GM21825 (cell line): ENCODE results near the gene INO80B.
"Not testable (repeated sequence)": the region's sequence is repeated elsewhere in the genome, so short reads cannot be mapped to it uniquely, and the experiment has no call there.

Experiments
- ATAC-seq: cut with Tn5 transposase; IDR thresholded peaks from one replicate; pipeline ENCODE4 v1.9.1; 2021; ENCODE audit warnings: mild to moderate bottlenecking, moderate library complexity; ENCODE audit not compliant: unreplicated experiment

Gene INO80B

GRCh38 chr2:74425523-74425922 is 29.4 kb upstream of the INO80B start:
- ATAC-seq = no peak

DNA sequence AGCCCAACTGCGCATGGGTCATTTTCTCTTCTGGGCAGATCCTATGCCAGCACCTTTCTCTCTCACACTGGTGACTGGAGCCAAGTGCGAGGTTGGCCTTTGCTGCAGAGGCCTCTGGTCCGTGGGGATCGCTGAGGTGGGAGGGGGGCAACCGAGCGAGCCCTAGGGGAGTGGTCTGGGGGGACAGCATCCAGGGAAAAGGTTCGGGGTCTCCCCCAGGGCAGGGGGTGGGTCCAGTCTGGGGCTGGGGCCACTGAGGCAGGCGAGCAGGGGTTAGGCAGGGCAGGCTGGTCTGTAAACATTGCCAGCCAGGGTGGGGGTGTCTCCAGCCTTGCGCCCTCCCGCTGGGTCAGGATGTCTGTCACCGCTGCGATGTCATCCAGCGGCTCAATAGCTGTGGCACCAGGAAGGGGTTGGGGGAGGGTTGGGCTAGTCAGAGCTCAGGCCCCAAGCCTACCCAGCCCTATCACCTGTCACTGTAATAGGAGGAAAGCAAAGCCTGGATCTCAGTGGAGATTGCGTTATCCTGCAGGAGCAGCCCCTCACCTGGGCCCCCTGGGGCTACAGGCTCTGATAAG is 28.6 kb upstream of the INO80B start:
- no peak for ATAC-seq

DNA sequence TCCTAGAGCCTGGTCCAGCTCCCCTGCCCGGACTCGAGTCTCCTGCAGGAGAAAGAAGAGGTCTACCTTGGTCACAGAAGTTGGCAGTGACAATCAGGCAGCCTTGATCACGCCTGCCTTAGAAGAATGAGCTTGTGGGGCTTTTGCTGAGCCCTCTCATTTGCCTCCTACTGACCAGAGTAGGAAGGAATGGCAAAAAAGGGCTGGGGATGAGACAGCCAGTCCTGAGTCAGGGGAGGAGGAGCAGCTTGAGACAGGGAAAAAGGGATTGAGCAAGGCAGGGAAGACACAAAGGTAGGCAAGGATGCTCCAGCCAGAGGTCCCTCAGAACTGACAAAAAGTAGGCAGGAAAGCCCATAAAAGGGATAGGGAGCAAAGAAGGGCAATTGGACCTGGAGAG is 27.3 kb upstream of the INO80B start:
- ATAC-seq = no peak

- no peak for ATAC-seq
These were observed 26.2 kb upstream of the INO80B start for GRCh38 chr2:74428675-74429074.

DNA sequence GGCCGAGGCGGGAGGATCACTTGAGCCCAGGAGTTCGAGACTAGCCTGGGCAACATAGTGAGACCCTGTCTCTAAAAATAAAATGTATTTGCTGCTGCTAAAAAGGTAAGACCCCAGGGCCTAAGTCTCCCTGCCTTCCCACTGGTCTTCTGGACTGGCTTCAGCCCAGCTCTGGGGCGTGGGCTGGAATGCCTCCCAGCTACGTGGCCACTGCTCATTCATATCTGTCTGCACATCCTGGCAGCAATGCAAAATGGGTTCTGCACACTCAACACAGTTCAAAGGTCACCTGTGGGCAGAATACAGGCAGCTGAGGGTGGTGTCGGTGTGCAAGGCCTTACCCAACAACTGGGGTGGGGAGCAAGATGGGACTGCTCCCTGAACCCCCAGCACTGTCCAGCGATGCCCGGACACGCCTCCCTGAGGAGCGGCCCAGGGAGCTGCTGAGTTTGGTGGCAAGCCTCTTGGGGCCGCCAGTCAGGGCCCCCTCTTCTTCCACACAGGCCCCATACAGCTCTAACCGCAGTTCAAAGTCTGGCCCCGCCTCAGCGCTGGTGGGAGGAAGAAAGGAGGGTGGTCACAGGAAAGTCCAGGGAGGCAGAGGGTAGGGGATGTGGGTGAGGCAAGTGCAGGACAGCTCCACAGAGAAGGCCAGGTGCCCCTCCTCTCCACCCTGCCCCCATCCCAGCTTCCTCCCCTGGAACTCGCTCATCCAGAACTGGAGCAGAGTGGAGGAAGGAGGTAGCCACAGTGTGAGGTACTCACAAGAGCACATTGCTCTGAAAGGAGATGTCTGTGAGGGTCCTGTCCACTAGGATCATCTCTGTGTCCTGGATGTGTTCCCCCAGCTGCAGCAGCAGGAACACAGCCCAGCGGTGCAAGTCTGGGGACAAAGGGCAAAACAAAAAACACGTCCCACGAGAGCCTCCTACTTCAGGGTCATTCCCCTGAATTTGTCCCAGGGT is 25.1 kb upstream of the INO80B start:
- ATAC-seq = no peak

GRCh38 chr2:74430502-74430901 is 24.4 kb upstream of the INO80B start:
- ATAC-seq = no peak

GRCh38 chr2:74436111-74436805 is 18.6 kb upstream of the INO80B start:
- ATAC-seq = no peak

DNA sequence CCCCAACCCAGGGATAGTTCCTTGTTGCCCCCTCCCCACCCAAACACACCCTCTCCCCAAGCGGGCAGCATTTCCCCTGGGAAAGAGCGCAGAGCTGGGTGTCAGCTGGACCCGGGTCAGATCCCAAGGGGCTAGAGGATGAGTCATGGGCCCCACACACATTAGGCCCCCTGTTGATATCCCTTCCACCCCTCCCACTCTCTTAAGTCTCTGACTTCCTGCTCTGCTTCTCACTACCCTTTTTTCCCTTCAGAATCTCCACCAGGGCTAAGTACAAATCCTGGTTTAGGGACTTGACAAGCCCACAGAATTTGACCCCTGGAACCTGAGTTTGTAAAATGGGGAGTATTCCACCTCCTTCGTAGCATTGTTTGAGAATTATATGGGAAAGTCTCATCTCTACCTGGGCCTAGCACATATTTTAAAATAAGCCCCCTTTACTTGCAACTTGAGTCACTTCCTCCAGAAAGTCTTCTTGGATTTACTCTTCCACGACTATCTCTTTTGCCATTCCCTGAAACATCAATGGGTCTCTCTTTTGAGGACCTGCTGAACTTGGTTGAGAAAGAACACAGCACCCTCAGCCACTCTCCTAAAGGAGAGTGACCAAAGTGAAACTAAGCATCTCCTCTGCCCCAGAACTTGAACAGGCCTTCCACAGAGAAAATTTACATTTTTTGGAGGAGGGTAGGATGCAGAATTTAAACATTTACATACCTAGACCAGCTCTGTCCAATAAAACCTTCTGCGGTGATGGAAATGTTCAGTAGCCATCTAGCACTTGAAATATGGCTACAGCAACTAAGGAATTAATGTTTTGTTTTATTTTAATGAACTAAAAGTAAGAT is 17.8 kb upstream of the INO80B start:
- no peak for ATAC-seq

DNA sequence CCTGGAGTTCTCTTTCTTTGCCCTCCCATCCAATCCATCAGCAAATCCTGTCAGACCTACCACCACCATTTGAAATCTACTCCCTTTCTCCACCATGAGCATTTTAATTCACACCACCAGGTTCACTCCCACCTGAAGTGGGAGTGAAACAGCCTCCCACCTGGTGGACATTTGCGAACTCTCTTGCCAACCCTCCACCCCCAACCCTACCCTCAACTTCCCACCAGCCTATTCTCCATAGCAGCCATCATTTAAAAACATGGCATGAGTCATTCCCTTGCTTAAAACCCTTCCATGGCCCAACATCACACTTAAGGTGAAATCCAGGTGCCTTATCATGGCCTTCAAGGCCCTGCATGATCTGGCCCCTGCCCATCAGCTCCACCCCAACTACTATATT is 16.6 kb upstream of the INO80B start:
- no peak for ATAC-seq

DNA sequence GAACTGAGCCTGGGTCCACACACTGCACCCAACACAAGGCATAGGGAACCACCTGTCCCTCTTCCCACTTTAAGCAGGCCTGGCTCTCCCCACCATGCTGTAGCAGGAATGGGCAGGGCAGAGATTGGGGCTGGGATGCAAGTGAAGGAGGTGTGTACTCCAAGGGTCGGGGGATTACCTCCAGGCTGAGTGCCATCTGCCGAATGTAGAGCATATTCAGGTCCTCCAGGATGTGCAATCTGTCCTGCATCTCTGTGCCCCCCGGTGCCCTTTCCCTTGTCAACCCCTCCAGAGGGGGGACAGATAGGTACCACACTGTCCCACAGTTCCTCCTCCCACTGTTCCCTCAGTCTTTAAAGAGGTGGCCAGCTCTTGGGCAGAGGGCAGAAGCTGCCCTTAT is 15.5 kb upstream of the INO80B start:
- no peak for ATAC-seq

DNA sequence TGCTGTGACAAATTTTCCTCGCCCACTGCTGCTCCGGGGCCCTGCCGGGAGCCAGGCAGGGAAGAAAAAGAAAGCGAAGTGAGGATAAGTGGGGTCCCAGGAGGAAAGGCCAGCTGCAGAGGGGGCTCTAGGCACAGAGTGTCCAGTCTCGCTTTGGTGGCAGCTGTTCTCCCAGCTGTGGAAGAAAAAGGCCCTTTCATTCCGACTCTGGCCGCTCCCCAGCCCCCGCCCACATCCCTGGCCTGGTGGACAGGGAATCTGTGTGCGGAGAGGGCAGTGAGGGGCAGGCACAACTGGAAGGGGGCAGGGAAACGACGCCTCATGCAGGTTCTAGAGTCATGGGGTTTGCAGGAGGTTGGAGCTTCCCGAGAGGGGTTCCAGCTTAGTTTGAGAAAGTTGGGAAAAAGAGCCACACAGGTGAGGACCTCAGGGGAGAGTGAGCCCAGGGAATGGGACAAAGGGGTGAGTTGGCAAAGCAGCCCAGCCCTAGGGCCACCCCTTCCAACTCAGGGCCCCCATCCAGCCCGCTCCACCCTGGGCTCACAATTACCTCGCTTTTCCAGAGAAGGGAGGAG is 15.0 kb upstream of the INO80B start:
- ATAC-seq = no peak

DNA sequence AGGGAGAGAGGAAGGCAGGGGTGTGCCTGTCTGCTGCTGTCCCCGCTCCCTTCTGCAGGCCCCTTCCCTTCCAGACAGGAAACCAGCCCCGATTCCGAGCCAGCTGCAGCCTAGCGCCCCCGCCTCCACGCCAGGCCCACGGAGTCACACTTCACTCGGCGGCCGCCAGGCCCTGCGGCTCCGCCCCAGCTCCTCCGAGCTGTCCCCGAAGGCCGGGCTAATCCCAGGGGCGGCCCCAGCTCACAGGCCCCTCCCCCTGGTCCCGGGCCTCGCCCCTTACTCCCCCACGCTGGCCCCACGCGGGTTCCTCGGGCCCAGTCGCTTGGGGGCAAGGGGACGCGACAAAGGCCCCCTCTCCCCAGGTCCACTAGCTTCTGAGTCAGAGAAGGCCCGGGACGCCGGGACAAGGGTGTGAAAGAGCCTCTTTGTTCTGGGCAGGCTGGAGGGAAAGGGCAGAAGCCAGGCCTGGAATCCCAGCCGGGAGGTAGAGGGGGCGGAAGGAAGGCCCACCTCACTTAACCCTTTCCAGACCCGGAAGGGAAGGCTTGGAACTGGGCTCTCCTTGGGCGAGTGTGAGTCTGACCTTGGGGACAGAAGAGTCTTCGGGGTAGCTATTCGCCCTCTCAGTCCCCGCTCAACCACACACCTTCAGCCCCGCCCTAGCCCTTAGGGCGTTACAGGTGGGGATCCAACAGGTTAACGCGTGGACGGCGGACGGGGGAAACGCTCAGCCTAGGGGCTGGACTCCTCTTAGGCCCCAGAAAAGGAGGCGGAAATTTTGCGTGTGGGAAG is 14.3 kb upstream of the INO80B start:
- peak; percentile 83 for ATAC-seq

- no peak for ATAC-seq
These were observed 13.7 kb upstream of the INO80B start for GRCh38 chr2:74441170-74441689.

DNA sequence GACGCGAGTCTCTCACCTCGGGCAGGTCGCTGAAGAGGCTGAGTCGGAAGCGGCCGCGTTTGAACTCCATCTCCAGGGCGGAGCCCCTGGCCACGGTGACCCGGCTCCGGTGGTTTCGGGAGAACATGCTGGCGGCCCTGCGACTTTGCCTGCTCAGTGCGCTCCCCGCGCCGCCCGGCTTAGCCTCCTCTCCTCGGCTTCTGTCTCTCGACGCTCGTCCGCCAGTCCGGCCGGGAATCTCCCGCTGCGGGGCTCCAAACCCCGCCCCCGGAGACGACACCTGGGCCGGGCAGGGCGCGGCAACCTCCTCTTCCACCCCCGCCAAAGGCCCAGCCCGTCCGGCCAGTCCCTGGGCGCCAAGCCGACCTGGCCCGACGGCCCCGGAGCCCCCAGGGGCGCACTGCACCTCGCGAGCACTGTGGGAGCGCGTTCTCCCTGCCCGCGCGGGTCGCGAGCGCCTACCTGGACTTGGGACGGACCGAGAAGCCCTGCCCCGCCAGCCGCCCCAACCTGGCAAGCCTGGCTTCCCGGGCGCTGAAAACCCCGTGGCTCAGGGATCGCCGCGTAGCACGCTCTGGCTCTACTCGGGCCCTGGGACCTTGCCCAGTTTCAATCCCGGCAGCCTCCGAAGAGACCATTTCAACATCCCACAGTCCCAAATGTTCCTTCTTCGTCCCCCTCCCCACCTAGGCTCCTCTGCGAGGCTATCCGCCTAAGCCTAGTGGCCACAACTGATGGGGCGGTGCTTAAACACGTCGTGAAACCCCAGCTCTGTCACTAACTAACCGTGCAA is 13.0 kb upstream of the INO80B start, which contains the start of gene RTKN:
RTKN (minus strand) TSS at position 248 of the 793 bp plus-strand sequence; CDS start at position 127, 121 bp downstream.
- no peak for ATAC-seq

GRCh38 chr2:74442483-74443297 is 12.2 kb upstream of the INO80B start:
- not testable (repeated sequence) for ATAC-seq

GRCh38 chr2:74444498-74445318 is 10.2 kb upstream of the INO80B start:
- no peak for ATAC-seq
